ENCODE data around the gene TRMT44. TPM values are rescaled to one million over a fixed set of nuclear protein-coding genes. Genes with fewer than 3 reads are reported as not detected.

The TRMT44 gene
- total and polyA plus RNA-seq, 2 of the 13 experiments (the other 11 are each of a cell fraction or from before 2014, with no cell fraction given): 5.8 to 8.6 TPM

DNA sequence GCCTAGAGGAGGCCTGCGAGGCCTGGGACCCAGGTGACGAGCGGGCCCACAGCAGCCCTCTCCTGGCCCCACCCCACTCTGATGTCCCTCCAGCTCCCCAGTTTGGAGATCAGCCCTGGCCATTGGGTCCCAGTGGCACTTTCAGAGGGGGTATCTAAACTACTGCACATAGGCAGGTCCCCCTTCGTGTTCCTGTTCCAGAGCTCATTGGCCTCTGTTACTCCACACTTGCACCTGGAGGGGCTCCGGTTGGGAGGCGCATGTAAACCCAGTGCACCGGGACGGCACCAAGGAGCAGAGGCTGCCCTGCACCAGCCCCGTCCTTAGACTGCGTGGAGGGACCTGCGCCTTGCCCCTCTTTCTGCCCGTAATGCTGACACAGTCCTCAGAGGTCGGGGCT, 34.3 kb downstream of the TRMT44 start:
- POLR2A ChIA-PET: no interaction called here
- H3K9ac ChIP-seq (ENCODE audit: insufficient read depth, low read depth, low read length): no peak overlapping the region
- H2AFZ ChIP-seq (ENCODE audit: low read length): no peak overlapping the region
- no peak for ATAC-seq
- no peak overlapping the region for H3K4me3 ChIP-seq (replicated peaks in 1 of 3; ENCODE audit: insufficient read depth in 1 of 3, low read depth in 2 of 3, low read length in 3 of 3)
- H3K27me3 ChIP-seq (ENCODE audit: control insufficient read depth in 1 of 2, insufficient read depth in 2 of 2, low read length in 2 of 2): no peaks in the 10 kb centered on the region
- no TSS peak for BruUV-seq (replicated peaks)
- H3K4me1 ChIP-seq (ENCODE audit: insufficient read depth, low read length): no peaks in the 10 kb centered on the region
- 100% methylated on average over 5 of the region's 13 CpGs for WGBS (ENCODE audit: low lambda C conversion rate)
- in situ Hi-C loops (cut with HindIII; ENCODE audit: extremely low pct_ligation_motif_present, low pct_unique_long_range_greater_than_20kb) (loop anchor here (5.0 to 10.0 kb wide), 2 partner anchors 70 to 117 kb away; partner anchors contain the start of gene CPZ), intact Hi-C loops (cut with micrococcal nuclease; ENCODE audit: unreplicated experiment) (no loop called here)
- H3K9me3 ChIP-seq (ENCODE audit: low read length): no peaks in the 10 kb centered on the region
- no peaks in the 10 kb centered on the region for H3K79me2 ChIP-seq (ENCODE audit: insufficient read depth, low read length)
- CTCF ChIA-PET (ENCODE audit: low intra/inter-chr PET ratio, low total read pairs): no interaction called here
- peaks cover 0 to 9% of the 10 kb centered on the region in 2 experiments; a peak in 4 of 5 replicates for H3K36me3 ChIP-seq (replicated peaks in 1 of 2; ENCODE audit: control insufficient read depth in 1 of 2, insufficient read depth in 2 of 2, low read length in 2 of 2)
- DNase-seq (ENCODE audit: low spot score): no peak
- no peak overlapping the region for H3K4me2 ChIP-seq (ENCODE audit: low read depth, low read length)
- H3K27ac ChIP-seq (ENCODE audit: extremely low read length, insufficient read depth, low read length): no peak overlapping the region
- no peaks in the 10 kb centered on the region for H4K20me1 ChIP-seq (ENCODE audit: insufficient read depth, low read length)
- TF ChIP-seq PHB2 (IDR thresholded peaks at IDR 0.05; ENCODE audit: partially characterized antibody) (no peak), NFKBIZ (CRISPR knock-in tag; IDR thresholded peaks at IDR 0.05) (no peak), FOSL1 (CRISPR knock-in tag; IDR thresholded peaks at IDR 0.05; ENCODE audit: borderline replicate concordance) (no peak)
- TF ChIP-seq, protein P1, sequence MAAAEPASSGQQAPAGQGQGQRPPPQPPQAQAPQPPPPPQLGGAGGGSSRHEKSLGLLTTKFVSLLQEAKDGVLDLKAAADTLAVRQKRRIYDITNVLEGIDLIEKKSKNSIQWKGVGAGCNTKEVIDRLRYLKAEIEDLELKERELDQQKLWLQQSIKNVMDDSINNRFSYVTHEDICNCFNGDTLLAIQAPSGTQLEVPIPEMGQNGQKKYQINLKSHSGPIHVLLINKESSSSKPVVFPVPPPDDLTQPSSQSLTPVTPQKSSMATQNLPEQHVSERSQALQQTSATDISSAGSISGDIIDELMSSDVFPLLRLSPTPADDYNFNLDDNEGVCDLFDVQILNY (CRISPR knock-in tag; conservative IDR thresholded peaks at IDR 0.05): no peak
- TF ChIP-seq, protein P2, sequence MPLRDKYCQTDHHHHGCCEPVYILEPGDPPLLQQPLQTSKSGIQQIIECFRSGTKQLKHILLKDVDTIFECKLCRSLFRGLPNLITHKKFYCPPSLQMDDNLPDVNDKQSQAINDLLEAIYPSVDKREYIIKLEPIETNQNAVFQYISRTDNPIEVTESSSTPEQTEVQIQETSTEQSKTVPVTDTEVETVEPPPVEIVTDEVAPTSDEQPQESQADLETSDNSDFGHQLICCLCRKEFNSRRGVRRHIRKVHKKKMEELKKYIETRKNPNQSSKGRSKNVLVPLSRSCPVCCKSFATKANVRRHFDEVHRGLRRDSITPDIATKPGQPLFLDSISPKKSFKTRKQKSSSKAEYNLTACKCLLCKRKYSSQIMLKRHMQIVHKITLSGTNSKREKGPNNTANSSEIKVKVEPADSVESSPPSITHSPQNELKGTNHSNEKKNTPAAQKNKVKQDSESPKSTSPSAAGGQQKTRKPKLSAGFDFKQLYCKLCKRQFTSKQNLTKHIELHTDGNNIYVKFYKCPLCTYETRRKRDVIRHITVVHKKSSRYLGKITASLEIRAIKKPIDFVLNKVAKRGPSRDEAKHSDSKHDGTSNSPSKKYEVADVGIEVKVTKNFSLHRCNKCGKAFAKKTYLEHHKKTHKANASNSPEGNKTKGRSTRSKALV (CRISPR knock-in tag; IDR thresholded peaks at IDR 0.05): no peak
- FAIRE-seq: no peak
